Body of pancreas (tissue), 4 donors: Measurements from ENCODE around the gene INTS3. TPM values are rescaled to one million over a fixed set of nuclear protein-coding genes. Genes with fewer than 3 reads are reported as not detected.
"Not testable (repeated sequence)": the region's sequence is repeated elsewhere in the genome, so short reads cannot be mapped to it uniquely, and the experiment has no call there.

Experiments used
- ATAC-seq: fragments of 150-250 bp; one replicate; pipeline ENCODE4 v1.9.1; 2016
- DNase-seq, 4 donors: peaks; one replicate each; pipeline ENCODE4 v3.0.0-alpha.2; 2019
- H3K27ac ChIP-seq, 4 donors: fragments of 200-600 bp; sonication (generic); 1 replicate in 3 of 4; 2 replicates in 1 of 4; pipeline versions ENCODE4 v1.5.1 to v1.6.1; 2016 to 2019; ENCODE audit warnings: mild to moderate bottlenecking in 1 of 4, mixed read lengths in 1 of 4, moderate library complexity in 1 of 4
- H3K27me3 ChIP-seq, 2 donors: fragments of 200-600 bp; sonication (generic); one replicate each; pipeline ENCODE4 v1.6.0; 2016; ENCODE audit warnings: mild to moderate bottlenecking in 1 of 2
- H3K36me3 ChIP-seq, 2 donors: fragments of 200-600 bp; sonication (generic); replicated peaks in 1 of 2; 2 replicates each; pipeline ENCODE4 v1.5.1; 2016; ENCODE audit warnings: low read depth in 2 of 2; ENCODE audit not compliant: insufficient read depth in 1 of 2
- H3K4me1 ChIP-seq: fragments of 200-600 bp; sonication (generic); one replicate; pipeline ENCODE4 v1.6.0; 2016
- H3K4me3 ChIP-seq, 2 donors: fragments of 200-600 bp; sonication (generic); 1 replicate in 1 of 2; 2 replicates in 1 of 2; pipeline ENCODE4 v1.5.1; 2016 to 2019
- H3K9me3 ChIP-seq, 3 donors: fragments of 200-600 bp; sonication (generic); 1 replicate in 2 of 3; 2 replicates in 1 of 3; pipeline ENCODE4 v1.5.1; 2016
- CTCF ChIP-seq, 7 experiments: fragments of 450-650 bp in 4 of 7; fragments of 200-600 bp in 3 of 7; sonication (generic) in 3 of 7; IDR thresholded peaks; one replicate each; pipeline ENCODE4 v1.5.1; 2016 to 2019; ENCODE audit warnings: antibody characterized with exemption in 7 of 7
- POLR2A ChIP-seq, 3 donors: fragments of 450-650 bp; IDR thresholded peaks; one replicate each; pipeline ENCODE4 v1.6.1; 2016; ENCODE audit warnings: antibody characterized with exemption in 3 of 3, mild to moderate bottlenecking in 2 of 3
- WGBS, 2 donors: methylation state at CpG; one replicate each; pipeline ENCODE4 v1.1.5; 2017; 5-methylcytosine and 5-hydroxymethylcytosine counted together
- intact Hi-C: fragments of 100-400 bp; cut with DNase I; formaldehyde crosslinking; loops from one replicate; pipeline ENCODE4 v1.15.1; 2023
- total RNA-seq, 2 donors: library from RNA; depleted of rRNA; stranded (reverse); fragments of >200 nt; gene quantifications; one replicate each; pipeline ENCODE4 v1.1.0, GENCODE V29; 2016

Gene INTS3
- total RNA-seq, 2 donors from 2014 or later, result 25.4 to 33.3 TPM

- TF ChIP-seq POLR2A (IDR thresholded peaks at IDR 0.05) (no peak), CTCF (IDR thresholded peaks at IDR 0.05) (no peak)
- H3K27ac ChIP-seq, result peak overlapping the region in 3 of 4 donors; percentile 49 to 58 (median 49)
- intact Hi-C loops, result no loop called here
These were observed 52.7 kb downstream of the INTS3 start for GRCh38 chr1:153780551-153780950.

GRCh38 chr1:153782648-153783047, 54.8 kb downstream of the INTS3 start:
- H3K36me3 ChIP-seq, DNase-seq, H3K27me3 ChIP-seq, H3K9me3 ChIP-seq, ATAC-seq, intact Hi-C loops, H3K4me3 ChIP-seq: not testable (repeated sequence)
- Histone ChIP-seq H3K27ac (peak overlapping the region; percentile 84 to 99 (median 94)), H3K4me1 (peaks cover 52% of the 10 kb centered on the region)
- 85 to 89% methylated on average over 8 of the region's 8 CpGs for WGBS, 2 donors

More at GRCh38 chr1:153780551-153780950, 52.7 kb downstream of the INTS3 start:
- DNase-seq, result no peak
- Histone ChIP-seq H3K4me3 (no peak overlapping the region), H3K27me3 (no peaks in the 10 kb centered on the region), H3K36me3 (no peaks in the 10 kb centered on the region), H3K9me3 (no peaks in the 10 kb centered on the region), H3K4me1 (peaks cover 68% of the 10 kb centered on the region)
- WGBS, 2 donors, result 33 to 75% methylated on average over 1 to 4 of the region's 4 CpGs
- no peak for ATAC-seq

- intact Hi-C loops, result no loop called here
- Histone ChIP-seq H3K4me3 (peak overlapping the region; percentile 23 to 46), H3K27ac (peak overlapping the region; percentile 84 to 99 (median 94)), H3K4me1 (peaks cover 43% of the 10 kb centered on the region), H3K9me3 (no peaks in the 10 kb centered on the region), H3K27me3 (no peaks in the 10 kb centered on the region), H3K36me3 (no peaks in the 10 kb centered on the region)
- peak; percentile 83 to 95 (median 91) for TF ChIP-seq POLR2A (IDR thresholded peaks at IDR 0.05)
- peak in 4 of 7 experiments; percentile 20 to 46 (median 28) for TF ChIP-seq CTCF (IDR thresholded peaks at IDR 0.05)
- DNase-seq (peak; percentile 90 to 93 (median 91)), ATAC-seq (peak; percentile 92)
- 0% methylated on average over 35 to 61 of the region's 61 CpGs for WGBS, 2 donors
These were observed 55.7 kb downstream of the INTS3 start for GRCh38 chr1:153783233-153784190.

GRCh38 chr1:153786038-153786790, 58.4 kb downstream of the INTS3 start:
- DNase-seq (no peak), ATAC-seq (no peak)
- no peaks in the 10 kb centered on the region for H3K9me3 ChIP-seq
- H3K4me3 ChIP-seq, result no peak overlapping the region
- peaks cover 32% of the 10 kb centered on the region for H3K4me1 ChIP-seq
- no peak overlapping the region for H3K27ac ChIP-seq
- intact Hi-C loops, result no loop called here
- H3K27me3 ChIP-seq, result no peaks in the 10 kb centered on the region
- WGBS, 2 donors, result 96 to 99% methylated on average over 4 of the region's 4 CpGs
- no peaks in the 10 kb centered on the region for H3K36me3 ChIP-seq
- TF ChIP-seq CTCF (IDR thresholded peaks at IDR 0.05), result no peak
- no peak for TF ChIP-seq POLR2A (IDR thresholded peaks at IDR 0.05)
